Esophagus mucosa (tissue), 1 donor: ENCODE measurements around the gene DRD5. TPM values are rescaled to one million over a fixed set of nuclear protein-coding genes. Genes with fewer than 3 reads are reported as not detected.
"Not testable (repeated sequence)": the region's sequence is repeated elsewhere in the genome, so short reads cannot be mapped to it uniquely, and the experiment has no call there.

Experiments used
- ATAC-seq: fragments of 200-7000 bp; cut with Tn5 transposase; one replicate; pipeline ENCODE4 v1.9.1; 2020
- total RNA-seq: library from RNA; stranded (reverse); gene quantifications from one replicate; pipeline ENCODE4 v1.2.4, GENCODE V29; 2023
- donor health status: DM: yes; HTN: yes; CAD: no.

Gene DRD5
- not detected for total RNA-seq

DNA sequence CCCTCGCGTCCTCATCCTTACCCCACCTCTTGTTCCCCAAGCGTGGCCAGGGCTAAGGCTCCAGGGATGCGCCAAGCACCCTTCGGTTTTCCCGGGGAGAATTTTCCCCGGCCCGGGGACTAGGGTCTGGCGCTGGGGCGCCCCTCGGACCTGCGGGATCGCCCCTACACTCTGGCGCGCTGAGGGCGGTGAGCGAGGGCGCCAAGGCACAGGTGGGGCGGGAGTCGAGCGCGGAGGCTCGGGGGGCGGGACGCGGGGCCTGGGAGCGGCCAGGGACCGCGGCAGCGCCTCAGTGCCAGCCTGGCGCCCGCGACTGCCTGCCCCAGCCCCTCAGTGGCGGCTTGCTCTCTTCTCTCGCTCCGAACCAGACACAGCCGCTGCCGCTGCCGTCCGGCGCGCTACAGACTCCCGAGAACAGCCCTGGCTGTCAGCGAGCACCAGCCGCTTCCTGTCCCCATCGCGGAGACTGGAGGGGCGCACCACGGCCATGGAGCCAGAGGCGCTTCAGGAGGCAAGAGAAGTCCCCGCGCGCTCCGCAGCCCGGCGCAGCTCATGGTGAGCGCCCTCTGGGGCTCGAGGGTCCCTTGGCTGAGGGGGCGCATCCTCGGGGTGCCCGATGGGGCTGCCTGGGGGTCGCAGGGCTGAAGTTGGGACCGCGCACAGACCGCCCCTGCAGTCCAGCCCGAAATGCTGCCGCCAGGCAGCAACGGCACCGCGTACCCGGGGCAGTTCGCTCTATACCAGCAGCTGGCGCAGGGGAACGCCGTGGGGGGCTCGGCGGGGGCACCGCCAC, at the start of gene DRD5:
Gene DRD5 (plus strand): TSS at position 292 of the 793 bp plus-strand sequence. CDS start 396 bp downstream, at position 688.
- no peak for ATAC-seq

DNA sequence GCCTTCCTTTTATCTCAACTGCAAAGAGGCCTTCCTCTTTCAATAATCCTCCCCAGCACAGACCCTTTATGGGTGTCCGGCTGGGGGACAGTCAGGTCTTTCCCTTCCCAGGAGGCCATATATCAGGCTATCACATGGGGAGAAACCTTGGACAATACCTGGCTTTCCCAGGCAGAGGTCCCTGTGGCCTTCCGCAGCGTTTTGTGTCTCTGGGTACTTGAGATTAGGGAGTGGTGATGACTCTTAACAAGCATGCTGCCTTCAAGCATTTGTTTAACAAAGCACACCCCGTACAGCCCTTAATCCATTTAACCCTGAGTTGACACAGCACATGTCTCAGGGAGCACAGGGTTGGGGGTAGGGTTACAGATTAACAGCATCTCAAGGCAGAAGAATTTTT, 49.2 kb upstream of the DRD5 start:
- ATAC-seq: not testable (repeated sequence)

DNA sequence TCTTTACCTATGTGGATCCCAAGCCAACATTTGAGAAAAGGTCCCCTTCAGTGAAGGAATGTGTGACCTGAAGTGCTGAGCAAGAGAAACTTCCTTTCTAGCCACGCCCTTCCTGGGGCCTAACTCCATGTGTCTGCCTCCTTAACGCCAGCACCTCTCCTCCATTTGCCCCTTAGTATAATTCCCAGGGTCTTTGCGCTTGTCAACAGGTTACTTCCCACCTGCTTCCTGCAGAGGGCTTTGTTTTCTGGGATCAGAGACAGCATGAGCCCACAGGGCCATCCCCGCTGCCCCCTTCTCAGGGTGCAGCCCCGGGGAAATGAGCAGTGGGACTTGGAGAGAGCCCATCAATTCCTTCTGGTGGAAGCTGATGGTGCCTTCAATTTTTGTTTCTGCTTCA, 45.9 kb upstream of the DRD5 start:
- ATAC-seq: no peak

DNA sequence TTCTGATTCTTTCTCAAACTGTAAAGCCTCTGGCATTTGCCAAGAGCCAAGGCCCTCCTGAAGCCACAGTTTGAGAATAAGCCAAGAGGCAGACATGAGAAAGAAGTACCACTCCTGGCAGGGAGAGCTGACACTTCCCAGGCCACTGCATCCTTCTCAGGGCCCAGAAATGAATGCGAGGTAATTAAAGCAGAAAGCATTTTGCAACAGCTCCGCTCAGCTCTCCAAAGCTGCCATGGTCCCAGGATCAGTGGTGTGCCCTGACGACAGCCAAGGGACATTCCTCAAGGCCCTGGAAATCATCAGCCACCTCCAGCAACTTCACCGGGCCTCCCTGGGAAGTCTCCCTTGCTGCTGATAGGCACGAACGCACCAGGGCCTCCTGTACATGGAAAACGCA, 44.2 kb upstream of the DRD5 start:
- not testable (repeated sequence) for ATAC-seq

DNA sequence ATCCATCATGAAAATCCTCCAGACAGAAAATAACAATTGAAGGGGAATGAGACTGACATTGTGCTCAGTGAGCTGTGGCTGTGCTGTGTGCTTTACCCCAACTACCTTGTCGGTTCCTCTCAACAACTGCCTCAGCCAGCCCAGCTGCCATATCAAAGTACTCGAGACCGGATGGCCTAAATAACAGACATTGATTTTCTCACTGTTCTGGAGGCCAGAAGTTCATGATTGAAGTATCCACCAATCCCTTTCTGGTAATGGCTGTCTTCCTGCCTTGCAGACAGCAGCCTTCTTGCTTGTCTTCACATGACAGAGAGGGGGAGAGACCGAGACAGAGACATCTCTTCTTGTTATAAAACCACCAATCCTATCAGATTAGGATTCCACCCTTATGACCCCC, 37.6 kb upstream of the DRD5 start:
- ATAC-seq: not testable (repeated sequence)

DNA sequence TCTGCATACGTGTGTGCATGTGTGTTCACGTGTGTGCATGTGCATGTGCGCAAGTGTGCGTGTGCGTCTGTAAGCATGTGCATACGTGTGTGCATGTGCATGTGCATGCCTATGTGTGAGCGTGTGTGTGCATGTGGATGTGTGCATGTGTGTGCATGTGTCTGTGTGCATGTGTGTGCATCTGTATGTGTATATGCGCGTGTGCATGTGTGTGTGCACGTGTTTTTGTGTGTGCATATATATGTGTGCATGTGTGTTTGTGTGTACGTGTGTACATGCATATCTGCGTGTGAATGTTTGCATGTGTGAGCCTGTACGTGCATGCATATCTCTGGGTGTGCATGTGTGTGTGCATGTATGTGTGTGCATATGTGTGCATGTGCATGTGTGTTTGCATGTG, 35.7 kb upstream of the DRD5 start:
- ATAC-seq: no peak

DNA sequence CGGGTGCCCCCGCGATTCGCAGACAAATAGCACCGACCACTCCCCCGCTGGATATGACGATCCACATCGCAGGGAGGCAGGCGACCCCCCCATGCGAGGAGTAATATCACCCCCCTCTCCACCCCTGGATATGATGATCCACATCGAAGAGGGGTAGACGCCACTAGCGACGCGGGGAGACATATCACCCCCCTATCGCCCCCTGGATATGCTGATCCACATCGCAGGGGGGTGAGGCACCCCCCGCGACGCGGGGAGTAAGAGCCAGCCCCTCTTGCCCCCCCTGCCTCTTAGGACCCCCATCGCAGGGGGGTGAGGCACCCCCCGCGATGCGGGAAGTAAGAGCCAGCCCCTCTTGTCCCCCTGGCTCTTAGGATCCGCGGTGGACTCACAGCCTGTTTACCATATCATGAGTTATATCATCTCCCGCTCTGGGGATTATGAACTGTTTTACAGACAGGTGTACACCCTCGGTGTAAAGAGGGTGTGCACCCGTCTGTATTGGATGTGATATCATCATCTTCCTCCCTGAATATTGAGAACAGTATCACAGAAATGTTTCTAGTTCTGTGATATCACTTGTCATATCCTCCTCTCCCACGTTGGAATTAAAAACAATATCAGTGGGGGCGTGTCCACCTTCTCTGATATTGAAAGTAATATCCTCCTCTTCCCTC, 22.7 kb upstream of the DRD5 start:
- ATAC-seq: no peak

DNA sequence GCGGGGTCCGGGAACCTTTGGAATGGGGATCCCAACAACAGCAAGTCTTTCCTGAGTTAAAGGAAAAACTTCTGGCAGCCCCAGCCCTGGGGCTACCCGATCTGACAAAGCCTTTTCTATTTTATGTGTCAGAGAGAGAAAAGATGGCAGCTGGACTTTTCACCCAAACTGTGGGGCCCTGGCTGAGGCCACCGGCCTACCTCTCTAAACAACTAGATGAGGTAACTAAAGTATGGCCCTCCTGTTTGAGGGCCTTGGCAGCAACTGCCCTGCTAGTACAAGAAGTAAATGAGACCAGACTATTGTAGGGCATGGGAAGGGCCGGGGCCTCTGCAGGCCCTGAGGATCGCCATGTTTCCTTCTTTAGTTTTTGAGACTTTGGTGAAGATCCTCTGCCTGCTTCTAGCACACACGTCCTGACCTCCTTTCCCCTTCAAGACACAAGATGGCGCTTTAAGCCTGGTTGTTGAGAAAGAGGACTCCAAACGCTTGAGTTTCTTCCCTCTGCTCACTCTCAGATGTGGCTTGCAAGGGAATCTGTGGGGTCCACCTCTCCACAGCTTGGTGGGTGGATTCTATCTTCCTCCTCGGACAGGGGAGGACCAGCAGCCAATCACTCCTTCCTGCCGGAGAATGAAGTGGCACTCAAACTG, 18.5 kb upstream of the DRD5 start:
- ATAC-seq: no peak

DNA sequence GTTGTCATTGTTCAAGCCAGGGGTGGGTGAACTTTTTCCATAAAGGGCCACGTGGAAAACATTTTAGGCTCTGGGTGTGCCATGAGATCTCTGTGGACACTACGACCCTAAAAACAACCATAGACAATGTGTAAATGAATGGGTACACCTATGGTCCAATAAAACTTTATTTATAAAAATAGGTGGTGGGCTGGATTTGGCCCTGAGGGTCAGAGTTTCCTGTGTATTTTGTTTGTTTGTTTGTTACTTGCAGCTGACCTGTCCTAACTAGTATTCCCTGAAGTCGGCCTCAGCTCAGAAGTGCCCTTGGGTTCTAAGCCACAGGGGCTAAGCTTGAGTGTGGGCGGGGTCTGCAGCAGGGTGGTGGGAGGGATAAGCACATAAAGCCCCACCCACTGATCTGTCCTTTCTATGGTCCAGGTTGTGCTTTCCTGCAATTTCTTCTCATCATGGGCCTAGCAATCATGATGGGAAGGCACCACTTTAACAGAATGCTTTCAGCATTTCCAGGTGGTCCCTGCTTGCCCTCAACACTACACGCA, 17.2 kb upstream of the DRD5 start:
- ATAC-seq: no peak

DNA sequence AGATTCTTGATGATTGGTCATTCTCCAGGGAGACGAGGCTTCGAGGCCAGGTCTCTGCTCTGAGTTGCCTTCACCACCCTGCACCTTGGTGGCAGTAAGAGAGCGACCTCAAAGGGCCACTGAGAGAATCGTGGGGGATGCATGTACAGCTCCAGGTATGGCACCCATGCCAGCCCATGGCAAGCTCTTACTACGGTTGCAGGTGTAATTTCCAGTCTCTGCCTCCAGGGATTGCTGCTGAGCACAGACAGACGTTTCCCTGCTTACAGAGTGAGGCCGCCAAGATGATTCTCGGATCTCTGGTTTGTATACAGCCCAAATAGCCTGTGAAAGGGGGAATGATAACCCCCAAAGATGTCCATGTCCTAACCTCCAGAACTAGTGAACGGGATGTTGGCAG, 16.3 kb upstream of the DRD5 start:
- ATAC-seq: no peak

DNA sequence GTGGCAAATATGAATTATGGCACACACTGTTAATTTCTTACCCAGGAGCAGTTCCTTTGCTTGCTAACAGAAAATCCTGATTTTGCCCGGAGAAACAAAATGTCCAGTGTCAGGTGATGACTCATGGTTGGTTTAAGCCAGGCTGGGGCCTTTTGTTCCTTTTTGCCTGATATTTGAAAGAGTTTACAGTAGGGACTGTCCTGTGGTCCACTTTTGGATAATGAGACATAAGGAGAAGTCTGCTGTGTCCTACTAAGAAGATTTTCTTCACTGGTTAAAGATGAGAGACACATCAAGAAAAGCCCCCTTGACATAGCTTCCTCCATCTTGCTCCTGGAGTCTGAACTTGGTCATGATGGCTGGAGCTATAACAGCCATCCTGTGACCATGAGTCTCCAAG, 12.1 kb upstream of the DRD5 start:
- no peak for ATAC-seq

DNA sequence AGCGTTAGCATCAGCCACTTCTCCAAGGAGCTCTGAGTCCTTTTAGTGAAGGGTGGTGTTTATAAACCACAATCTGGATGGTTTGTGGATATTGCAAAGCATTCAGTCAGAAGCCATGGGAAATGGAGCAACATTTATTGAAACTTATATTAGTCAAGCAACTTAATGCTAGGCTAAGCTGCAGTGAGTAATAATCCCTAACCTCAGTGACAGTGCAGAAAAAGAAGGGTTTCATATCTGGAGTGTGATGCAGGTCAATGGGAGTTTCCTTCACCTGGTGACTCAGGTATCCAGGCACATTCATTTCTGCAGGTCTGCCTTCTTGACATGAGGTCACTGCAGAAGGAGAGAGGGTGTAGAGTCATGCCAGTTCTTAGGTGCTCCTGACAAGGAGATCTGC, 10.4 kb upstream of the DRD5 start:
- ATAC-seq: no peak

DNA sequence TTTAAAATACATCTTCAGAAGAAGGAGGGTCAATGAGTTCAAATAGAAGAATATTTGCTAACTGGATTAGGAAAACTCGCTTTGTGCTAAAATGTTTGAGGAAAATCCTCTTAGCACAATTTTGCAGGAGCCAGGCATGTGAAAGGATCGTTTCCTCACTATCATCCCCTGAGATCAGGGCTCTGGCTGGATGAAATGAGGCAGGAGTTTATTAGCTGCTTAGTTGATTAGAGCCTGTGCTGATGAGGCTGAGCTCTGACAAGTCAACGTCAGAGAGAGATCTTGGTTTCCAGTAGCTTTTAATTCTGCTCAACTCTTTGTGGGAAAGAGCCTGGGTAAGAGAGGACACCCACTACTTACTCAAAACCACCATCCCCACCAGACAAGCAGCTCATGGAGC, 8.0 kb upstream of the DRD5 start:
- no peak for ATAC-seq

DNA sequence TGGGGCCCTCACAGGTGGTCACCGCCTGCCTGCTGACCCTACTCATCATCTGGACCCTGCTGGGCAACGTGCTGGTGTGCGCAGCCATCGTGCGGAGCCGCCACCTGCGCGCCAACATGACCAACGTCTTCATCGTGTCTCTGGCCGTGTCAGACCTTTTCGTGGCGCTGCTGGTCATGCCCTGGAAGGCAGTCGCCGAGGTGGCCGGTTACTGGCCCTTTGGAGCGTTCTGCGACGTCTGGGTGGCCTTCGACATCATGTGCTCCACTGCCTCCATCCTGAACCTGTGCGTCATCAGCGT, 652 bp downstream of the DRD5 start:
- no peak for ATAC-seq

DNA sequence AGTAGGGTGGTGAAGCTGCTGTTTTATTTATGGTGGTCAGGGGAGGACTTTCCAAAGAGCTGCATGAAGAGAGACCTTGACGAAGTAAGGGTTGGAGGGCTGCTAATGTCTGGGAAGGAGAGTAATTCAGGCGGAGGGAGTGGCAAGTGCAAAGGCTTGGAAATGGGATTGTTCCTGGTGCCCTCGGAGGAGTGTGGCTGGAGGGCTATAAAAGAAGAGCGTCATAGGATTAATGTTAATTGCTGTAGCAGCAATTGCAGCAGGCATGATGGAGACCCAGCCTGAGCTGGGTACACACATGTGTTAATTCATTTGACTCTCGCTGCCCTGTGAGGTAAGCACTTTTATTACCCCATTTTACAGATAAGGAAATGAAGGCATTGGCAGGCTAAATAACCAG, 4.5 kb downstream of the DRD5 start:
- not testable (repeated sequence) for ATAC-seq

DNA sequence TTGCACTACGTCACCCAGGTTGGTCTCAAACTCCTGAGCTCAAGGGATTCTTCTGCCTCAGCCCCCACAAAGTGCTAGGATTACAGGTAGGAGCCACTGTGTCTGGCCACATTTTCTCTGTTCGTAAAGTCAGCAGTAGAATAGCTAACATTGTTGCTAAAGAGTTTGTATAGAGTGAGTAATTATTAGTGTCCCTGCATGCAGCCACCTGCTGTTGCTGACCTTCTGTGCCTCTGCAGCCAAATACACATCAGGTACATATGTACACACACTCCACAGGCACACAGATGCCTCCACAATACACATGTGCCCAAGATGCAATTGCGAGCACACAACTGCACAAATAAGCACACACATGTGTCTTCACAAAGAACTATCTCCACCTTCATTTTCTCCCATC, 10.9 kb downstream of the DRD5 start:
- ATAC-seq: no peak

DNA sequence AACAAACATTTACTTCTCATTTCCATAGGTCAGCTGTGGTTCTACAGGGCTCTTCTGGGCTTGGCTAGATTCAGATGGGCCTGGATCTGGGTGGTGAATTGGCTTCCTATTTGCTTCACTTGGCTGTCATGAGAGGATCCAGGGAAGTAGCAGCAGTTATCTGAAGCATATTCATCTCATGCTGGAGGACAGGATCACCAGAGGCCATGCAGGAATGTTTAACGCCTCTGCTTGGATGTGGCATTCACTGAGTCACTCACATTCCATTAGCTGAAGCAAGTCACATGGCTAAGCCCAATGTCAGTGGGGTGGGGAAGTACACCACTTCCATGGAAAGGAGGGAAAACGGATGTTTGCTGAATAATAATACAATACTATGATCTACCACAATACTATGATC, 15.2 kb downstream of the DRD5 start:
- not testable (repeated sequence) for ATAC-seq

DNA sequence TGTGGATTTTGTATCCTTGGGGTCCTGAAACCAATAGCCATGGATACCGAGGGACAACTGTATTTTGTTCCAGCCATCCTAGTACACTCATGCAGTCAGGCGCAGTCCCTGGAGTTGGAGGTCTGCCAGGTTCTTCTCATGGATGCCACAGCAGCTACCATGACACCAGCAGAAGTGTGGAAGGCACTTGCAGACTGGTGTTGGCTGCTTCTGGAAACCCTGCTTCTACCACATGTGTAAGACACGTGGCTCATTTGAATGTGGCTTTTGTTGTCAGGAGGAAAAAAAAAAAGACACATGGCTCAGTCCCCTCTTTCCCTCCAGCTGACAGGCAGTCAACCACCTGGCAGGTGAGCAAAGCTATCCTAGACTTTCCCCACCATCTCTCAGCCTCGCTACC, 19.4 kb downstream of the DRD5 start:
- ATAC-seq: no peak

DNA sequence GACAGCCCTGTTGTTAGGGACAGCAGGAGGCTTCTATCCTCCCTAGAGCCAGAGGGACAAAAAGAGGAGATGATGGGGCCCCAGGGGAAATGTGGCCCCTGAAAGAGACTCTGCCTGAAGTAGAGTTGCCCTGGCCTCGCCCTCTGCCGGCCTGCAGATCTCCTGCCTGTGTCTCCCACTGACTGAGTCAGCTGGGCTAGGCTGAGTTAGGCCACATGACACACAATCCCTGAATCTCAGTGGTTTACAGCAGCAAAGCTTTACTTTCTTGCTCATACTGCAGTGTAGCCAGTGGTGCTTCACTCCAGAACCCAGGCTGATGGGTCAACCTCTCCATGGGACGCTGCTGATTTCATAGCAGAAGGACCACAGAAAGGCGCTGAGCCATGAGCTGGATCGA, 23.5 kb downstream of the DRD5 start:
- ATAC-seq: peak; percentile 41

DNA sequence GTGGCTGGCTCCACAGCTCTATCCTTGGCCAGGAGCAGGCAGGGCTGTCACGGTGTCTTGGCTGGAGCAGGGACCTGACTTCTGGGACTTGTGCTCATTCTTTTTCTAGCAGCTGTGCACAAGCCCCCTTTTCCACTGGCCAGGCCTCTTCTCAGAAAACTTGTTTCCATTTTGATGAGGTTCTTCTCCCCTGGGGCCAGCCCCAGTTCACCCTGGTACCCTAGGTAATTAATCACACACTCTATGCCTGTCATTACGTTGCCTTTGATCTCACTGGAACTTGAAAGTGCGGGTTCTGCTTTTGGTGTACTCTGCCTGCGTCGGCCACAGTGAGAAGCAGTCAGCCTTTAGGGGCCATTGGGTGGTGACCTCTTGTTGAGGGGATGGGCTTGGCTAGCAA, 26.6 kb downstream of the DRD5 start:
- no peak for ATAC-seq

DNA sequence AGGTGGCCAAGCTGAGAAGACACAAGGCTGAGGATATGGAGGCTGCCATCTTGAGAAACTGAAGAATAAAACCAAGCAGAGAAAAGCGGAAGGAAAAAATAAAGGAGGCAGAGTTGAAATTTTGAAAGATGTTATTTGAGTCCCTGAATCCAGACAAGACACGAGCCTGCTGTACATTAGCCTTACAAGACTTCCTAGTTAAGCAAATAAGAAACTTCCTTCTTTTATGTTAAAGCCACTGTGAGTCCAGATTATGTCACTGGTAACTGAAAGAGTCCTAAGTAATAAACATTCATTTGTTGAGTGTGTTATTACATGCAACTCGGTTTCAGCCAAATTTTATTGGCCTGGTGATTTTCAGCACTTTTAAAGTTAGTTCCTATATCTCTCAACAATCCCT, 30.4 kb downstream of the DRD5 start:
- no peak for ATAC-seq

DNA sequence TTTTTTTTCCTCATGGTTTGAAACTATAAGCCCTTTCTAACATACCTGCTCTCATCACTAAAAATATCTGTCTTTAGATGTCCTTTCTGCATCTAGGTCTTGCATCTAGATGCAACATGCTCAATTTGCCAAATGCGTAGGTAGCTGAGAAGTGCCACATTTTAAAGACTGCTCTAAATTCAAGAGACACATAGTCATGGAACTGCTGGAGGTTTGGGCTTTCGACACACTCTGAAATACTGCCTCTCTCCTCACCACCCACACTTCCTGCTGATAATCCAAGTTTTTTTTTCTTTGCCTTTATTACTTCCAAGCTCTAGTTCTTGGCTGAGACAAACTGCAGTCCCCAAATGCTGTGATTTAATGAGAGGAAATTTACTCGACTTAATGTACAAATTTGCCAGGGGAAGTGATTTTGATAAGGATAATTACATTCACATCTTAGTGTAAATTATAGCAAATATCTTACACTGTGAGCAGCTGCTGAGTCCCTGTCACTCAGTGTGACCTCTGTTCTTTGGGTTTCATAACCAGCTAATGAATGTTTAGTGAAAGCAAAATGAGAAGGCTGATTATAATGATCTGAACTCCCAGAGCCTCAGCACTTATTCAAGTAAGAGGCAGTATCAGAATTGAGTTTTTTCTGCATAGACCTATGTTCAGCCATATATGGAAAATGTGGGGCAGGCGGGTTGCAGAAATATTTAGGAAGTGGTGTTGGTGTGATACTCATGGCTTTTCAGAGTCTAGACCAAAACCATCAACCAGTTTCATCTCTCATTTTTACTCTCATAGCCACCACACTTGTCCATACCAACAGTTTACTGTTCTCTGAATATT, 31.3 kb downstream of the DRD5 start:
- no peak for ATAC-seq

DNA sequence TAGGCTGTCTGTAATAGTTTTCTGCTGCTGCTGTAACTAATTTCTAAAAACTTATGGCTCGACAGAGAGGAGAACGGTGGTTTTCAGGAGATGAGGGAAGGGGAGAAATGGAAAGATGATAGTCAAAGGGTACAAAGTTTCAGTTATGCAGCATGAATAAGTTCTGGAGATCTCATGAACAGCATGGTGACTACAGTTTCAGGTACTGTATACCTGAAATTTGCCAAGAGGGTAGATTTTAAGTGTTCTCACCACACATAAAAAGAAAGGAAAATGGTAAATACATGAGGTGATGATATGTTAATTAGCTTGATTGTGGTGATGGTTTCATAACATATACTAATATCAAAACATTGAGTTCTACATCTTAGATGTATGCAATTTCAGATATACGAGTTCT, 34.9 kb downstream of the DRD5 start:
- no peak for ATAC-seq
